Liver (tissue), 9 donors: ENCODE measurements around the gene POGK. TPM values are rescaled to one million over a fixed set of nuclear protein-coding genes. Genes with fewer than 3 reads are reported as not detected.
"Not testable (repeated sequence)": the region's sequence is repeated elsewhere in the genome, so short reads cannot be mapped to it uniquely, and the experiment has no call there.

Source experiments
- DNase-seq: peaks from one replicate; pipeline ENCODE4 v3.0.0-alpha.2; 2017; ENCODE audit warnings: low spot score
- H3K27ac ChIP-seq, 2 donors: one replicate each; pipeline ENCODE4 v1.7.0; 2013; ENCODE audit warnings: inconsistent platforms in 2 of 2, low read length in 2 of 2, control low read depth in 1 of 2, low read depth in 1 of 2, mild to moderate bottlenecking in 1 of 2
- H3K27me3 ChIP-seq, 4 donors: one replicate each; pipeline versions ENCODE4 v1.6.1 to v1.7.0; 2013; ENCODE audit warnings: low read length in 3 of 4, inconsistent platforms in 1 of 4, mild to moderate bottlenecking in 1 of 4, moderate library complexity in 1 of 4; ENCODE audit not compliant: control insufficient read depth in 4 of 4, insufficient read depth in 4 of 4
- H3K36me3 ChIP-seq, 4 donors: one replicate each; pipeline versions ENCODE4 v1.6.1 to v1.7.0; 2013; ENCODE audit warnings: low read length in 3 of 4, mild to moderate bottlenecking in 3 of 4, low read depth in 1 of 4, moderate library complexity in 1 of 4; ENCODE audit not compliant: control insufficient read depth in 4 of 4, insufficient read depth in 3 of 4
- H3K4me1 ChIP-seq, 4 donors: one replicate each; pipeline versions ENCODE4 v1.6.1 to v1.7.0; 2013; ENCODE audit warnings: low read length in 3 of 4, mild to moderate bottlenecking in 3 of 4, moderate library complexity in 1 of 4; ENCODE audit not compliant: control insufficient read depth in 4 of 4, insufficient read depth in 4 of 4
- H3K4me3 ChIP-seq, 3 donors: one replicate each; pipeline versions ENCODE4 v1.6.1 to v1.7.0; 2013; ENCODE audit warnings: low read length in 3 of 3, control low read depth in 1 of 3, low read depth in 1 of 3, mild to moderate bottlenecking in 1 of 3
- H3K9ac ChIP-seq, 2 donors: one replicate each; pipeline ENCODE4 v1.7.0; 2013; ENCODE audit warnings: low read length in 2 of 2, mild to moderate bottlenecking in 2 of 2, moderate library complexity in 2 of 2, control low read depth in 1 of 2, low read depth in 1 of 2
- H3K9me3 ChIP-seq, 4 donors: one replicate each; pipeline versions ENCODE4 v1.6.1 to v1.7.0; 2013; ENCODE audit warnings: low read length in 3 of 4; ENCODE audit not compliant: control insufficient read depth in 4 of 4
- EGR1 ChIP-seq, 2 donors: IDR thresholded peaks; 2 replicates each; pipeline ENCODE4 v1.6.1; 2016 to 2018; ENCODE audit warnings: antibody characterized with exemption in 2 of 2, low read depth in 2 of 2
- FOXA1 ChIP-seq: IDR thresholded peaks from 2 replicates; pipeline ENCODE4 v1.6.1; 2016; ENCODE audit warnings: antibody characterized with exemption
- FOXA2 ChIP-seq: IDR thresholded peaks from 2 replicates; pipeline ENCODE4 v1.6.1; 2016; ENCODE audit warnings: antibody characterized with exemption
- HNF4A ChIP-seq, 2 donors: conservative IDR thresholded peaks; 2 replicates each; pipeline ENCODE4 v1.6.1; 2016; ENCODE audit warnings: antibody characterized with exemption in 2 of 2, mild to moderate bottlenecking in 2 of 2
- HNF4G ChIP-seq: IDR thresholded peaks from 2 replicates; pipeline ENCODE4 v1.6.1; 2016; ENCODE audit warnings: antibody characterized with exemption
- JUND ChIP-seq, 2 donors: IDR thresholded peaks; 2 replicates each; pipeline ENCODE4 v1.6.1; 2016; ENCODE audit warnings: antibody characterized with exemption in 2 of 2
- SP1 ChIP-seq: IDR thresholded peaks from 2 replicates; pipeline ENCODE4 v1.6.1; 2018; ENCODE audit warnings: antibody characterized with exemption, mild to moderate bottlenecking
- WGBS: extraction: QIAGEN DNeasy Blood & Tissue Kit; methylation state at CpG from one replicate; pipeline ENCODE4 v1.1.7; 2013; 5-methylcytosine and 5-hydroxymethylcytosine counted together
- polyA plus RNA-seq, 2 donors: library from polyadenylated mRNA; stranded (reverse) in 1 of 2; unstranded in 1 of 2; fragments of 200-250 nt in 1 of 2; fragments of >200 nt in 1 of 2; fragmentation: Nextera tagmentation in 1 of 2; extraction: Ambion mirVana in 1 of 2; gene quantifications; one replicate each; pipeline versions ENCODE4 v1.2.1 to v1.2.3, GENCODE V29; 2013 to 2015
- total RNA-seq, 2 donors: library from RNA; depleted of rRNA; stranded (reverse); fragments of >200 nt; gene quantifications; one replicate each; pipeline ENCODE4 v1.2.3, GENCODE V29; 2014
- TF ChIP-seq, protein P1 (sequence below): IDR thresholded peaks from 2 replicates; pipeline ENCODE4 v1.6.1; 2016; ENCODE audit warnings: antibody characterized with exemption
- TF ChIP-seq, protein P2 (sequence below): IDR thresholded peaks from 2 replicates; pipeline ENCODE4 v1.6.1; 2016; ENCODE audit warnings: antibody characterized with exemption
- TF ChIP-seq, protein P3 (sequence below): fragments of 150-350 bp; IDR thresholded peaks from 2 replicates; pipeline ENCODE4 v1.5.1; 2017; ENCODE audit warnings: improper control_type of control experiment, low read depth, low read length; ENCODE audit not compliant: missing input control
- TF ChIP-seq, protein P4 (sequence below): IDR thresholded peaks from 2 replicates; pipeline ENCODE4 v1.6.1; 2016; ENCODE audit warnings: antibody characterized with exemption, mild to moderate bottlenecking
- donor health status: healthy.
- donor health status: healthy.
- donor health status: healthy.
- donor health status: healthy.
- donor health status: healthy.

Gene POGK
- total and polyA plus RNA-seq, 4 donors, result 4.2 to 14.1 (median 6.7) TPM

DNA sequence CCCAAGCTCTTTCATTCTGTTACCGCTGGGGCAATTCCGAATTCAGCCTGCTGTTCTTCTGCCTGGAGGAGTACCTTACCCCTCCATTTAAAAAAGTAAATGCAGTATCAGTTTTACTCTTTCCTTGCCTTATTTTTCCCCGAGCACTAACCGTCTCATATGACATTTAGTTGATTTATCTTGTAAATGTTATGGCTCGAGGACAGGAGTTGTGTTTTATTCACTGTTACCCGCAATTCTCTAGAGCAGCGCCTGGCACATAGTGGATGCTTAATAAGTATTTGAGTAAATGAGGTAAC, 37.2 kb downstream of the POGK start:
- peak overlapping the region; percentile 9 to 98 for H3K27ac ChIP-seq
- WGBS, result 2% methylated on average over 7 of the region's 7 CpGs
- DNase-seq, result no peak
- no peaks in the 10 kb centered on the region for H3K27me3 ChIP-seq
- peak overlapping the region; percentile 35 to 44 (median 38) for H3K4me3 ChIP-seq
- H3K9me3 ChIP-seq, result no peaks in the 10 kb centered on the region
- no peak for TF ChIP-seq FOXA2
- peak in 1 of 2 donors; percentile 2 for TF ChIP-seq HNF4A (conservative IDR thresholded peaks at IDR 0.05)
- TF ChIP-seq JUND (IDR thresholded peaks at IDR 0.05), result peak in 1 of 2 donors; percentile 5
- TF ChIP-seq, protein P1, sequence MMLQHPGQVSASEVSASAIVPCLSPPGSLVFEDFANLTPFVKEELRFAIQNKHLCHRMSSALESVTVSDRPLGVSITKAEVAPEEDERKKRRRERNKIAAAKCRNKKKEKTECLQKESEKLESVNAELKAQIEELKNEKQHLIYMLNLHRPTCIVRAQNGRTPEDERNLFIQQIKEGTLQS, result no peak
- TF ChIP-seq, protein P2, sequence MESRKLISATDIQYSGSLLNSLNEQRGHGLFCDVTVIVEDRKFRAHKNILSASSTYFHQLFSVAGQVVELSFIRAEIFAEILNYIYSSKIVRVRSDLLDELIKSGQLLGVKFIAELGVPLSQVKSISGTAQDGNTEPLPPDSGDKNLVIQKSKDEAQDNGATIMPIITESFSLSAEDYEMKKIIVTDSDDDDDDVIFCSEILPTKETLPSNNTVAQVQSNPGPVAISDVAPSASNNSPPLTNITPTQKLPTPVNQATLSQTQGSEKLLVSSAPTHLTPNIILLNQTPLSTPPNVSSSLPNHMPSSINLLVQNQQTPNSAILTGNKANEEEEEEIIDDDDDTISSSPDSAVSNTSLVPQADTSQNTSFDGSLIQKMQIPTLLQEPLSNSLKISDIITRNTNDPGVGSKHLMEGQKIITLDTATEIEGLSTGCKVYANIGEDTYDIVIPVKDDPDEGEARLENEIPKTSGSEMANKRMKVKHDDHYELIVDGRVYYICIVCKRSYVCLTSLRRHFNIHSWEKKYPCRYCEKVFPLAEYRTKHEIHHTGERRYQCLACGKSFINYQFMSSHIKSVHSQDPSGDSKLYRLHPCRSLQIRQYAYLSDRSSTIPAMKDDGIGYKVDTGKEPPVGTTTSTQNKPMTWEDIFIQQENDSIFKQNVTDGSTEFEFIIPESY, result peak; percentile 38
- TF ChIP-seq, protein P3, sequence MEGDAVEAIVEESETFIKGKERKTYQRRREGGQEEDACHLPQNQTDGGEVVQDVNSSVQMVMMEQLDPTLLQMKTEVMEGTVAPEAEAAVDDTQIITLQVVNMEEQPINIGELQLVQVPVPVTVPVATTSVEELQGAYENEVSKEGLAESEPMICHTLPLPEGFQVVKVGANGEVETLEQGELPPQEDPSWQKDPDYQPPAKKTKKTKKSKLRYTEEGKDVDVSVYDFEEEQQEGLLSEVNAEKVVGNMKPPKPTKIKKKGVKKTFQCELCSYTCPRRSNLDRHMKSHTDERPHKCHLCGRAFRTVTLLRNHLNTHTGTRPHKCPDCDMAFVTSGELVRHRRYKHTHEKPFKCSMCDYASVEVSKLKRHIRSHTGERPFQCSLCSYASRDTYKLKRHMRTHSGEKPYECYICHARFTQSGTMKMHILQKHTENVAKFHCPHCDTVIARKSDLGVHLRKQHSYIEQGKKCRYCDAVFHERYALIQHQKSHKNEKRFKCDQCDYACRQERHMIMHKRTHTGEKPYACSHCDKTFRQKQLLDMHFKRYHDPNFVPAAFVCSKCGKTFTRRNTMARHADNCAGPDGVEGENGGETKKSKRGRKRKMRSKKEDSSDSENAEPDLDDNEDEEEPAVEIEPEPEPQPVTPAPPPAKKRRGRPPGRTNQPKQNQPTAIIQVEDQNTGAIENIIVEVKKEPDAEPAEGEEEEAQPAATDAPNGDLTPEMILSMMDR, result peak; percentile 37
- peak; percentile 14 for TF ChIP-seq HNF4G
- TF ChIP-seq SP1, result peak; percentile 68
- TF ChIP-seq, protein P4, sequence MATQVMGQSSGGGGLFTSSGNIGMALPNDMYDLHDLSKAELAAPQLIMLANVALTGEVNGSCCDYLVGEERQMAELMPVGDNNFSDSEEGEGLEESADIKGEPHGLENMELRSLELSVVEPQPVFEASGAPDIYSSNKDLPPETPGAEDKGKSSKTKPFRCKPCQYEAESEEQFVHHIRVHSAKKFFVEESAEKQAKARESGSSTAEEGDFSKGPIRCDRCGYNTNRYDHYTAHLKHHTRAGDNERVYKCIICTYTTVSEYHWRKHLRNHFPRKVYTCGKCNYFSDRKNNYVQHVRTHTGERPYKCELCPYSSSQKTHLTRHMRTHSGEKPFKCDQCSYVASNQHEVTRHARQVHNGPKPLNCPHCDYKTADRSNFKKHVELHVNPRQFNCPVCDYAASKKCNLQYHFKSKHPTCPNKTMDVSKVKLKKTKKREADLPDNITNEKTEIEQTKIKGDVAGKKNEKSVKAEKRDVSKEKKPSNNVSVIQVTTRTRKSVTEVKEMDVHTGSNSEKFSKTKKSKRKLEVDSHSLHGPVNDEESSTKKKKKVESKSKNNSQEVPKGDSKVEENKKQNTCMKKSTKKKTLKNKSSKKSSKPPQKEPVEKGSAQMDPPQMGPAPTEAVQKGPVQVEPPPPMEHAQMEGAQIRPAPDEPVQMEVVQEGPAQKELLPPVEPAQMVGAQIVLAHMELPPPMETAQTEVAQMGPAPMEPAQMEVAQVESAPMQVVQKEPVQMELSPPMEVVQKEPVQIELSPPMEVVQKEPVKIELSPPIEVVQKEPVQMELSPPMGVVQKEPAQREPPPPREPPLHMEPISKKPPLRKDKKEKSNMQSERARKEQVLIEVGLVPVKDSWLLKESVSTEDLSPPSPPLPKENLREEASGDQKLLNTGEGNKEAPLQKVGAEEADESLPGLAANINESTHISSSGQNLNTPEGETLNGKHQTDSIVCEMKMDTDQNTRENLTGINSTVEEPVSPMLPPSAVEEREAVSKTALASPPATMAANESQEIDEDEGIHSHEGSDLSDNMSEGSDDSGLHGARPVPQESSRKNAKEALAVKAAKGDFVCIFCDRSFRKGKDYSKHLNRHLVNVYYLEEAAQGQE, result no peak
- TF ChIP-seq FOXA1, result no peak
- TF ChIP-seq EGR1 (IDR thresholded peaks at IDR 0.05; ENCODE audit: low read depth in 2 of 2), result no peak
- no peaks in the 10 kb centered on the region for H3K36me3 ChIP-seq
- H3K4me1 ChIP-seq, result peaks cover 2 to 50% (median 29%) of the 10 kb centered on the region in 4 donors
- peak overlapping the region in 1 of 2 donors; percentile 21 for H3K9ac ChIP-seq

DNA sequence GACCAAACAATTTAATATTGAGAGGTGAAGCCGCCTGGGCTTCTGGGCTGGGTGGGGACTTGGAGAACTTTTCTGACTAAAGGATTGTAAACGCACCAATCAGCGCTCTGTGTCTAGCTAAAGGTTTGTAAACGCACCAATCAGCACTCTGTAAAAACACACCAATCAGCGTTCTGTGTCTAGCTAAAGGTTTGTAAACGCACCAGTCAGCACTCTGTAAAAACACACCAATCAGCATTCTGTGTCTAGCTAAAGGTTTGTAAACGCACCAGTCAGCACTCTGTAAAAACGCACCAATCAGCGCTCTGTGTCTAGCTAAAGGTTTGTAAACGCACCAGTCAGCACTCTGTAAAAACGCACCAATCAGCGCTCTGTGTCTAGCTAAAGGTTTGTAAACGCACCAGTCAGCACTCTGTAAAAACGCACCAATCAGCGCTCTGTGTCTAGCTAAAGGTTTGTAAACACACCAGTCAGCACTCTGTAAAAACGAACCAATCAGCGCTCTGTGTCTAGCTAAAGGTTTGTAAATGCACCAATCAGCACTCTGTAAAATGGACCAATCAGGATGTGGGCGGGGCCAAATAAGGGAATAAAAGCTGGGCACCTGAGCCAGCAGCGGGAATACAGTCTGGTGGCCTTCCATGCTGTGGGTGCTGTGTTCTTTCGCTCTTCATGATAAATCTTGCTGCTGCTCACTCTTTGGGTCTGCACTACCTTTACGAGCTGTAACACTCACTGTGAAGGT, 39.1 kb downstream of the POGK start:
- not testable (repeated sequence) for H3K36me3 ChIP-seq, H3K27ac ChIP-seq, H3K27me3 ChIP-seq, H3K9ac ChIP-seq, H3K4me3 ChIP-seq, DNase-seq, H3K9me3 ChIP-seq
- H3K4me1 ChIP-seq, result peaks cover 0 to 33% (median 19%) of the 10 kb centered on the region in 4 donors
- 96% methylated on average over 18 of the region's 21 CpGs for WGBS
